Liver (tissue), 9 donors: ENCODE results near the gene SYK. TPM values are rescaled to one million over a fixed set of nuclear protein-coding genes. Genes with fewer than 3 reads are reported as not detected.

Experiments used
- DNase-seq: peaks from one replicate; pipeline ENCODE4 v3.0.0-alpha.2; 2017; ENCODE audit warnings: low spot score
- H3K27ac ChIP-seq, 2 donors: one replicate each; pipeline ENCODE4 v1.7.0; 2013; ENCODE audit warnings: inconsistent platforms in 2 of 2, low read length in 2 of 2, control low read depth in 1 of 2, low read depth in 1 of 2, mild to moderate bottlenecking in 1 of 2
- H3K27me3 ChIP-seq, 4 donors: one replicate each; pipeline versions ENCODE4 v1.6.1 to v1.7.0; 2013; ENCODE audit warnings: low read length in 3 of 4, inconsistent platforms in 1 of 4, mild to moderate bottlenecking in 1 of 4, moderate library complexity in 1 of 4; ENCODE audit not compliant: control insufficient read depth in 4 of 4, insufficient read depth in 4 of 4
- H3K36me3 ChIP-seq, 4 donors: one replicate each; pipeline versions ENCODE4 v1.6.1 to v1.7.0; 2013; ENCODE audit warnings: low read length in 3 of 4, mild to moderate bottlenecking in 3 of 4, low read depth in 1 of 4, moderate library complexity in 1 of 4; ENCODE audit not compliant: control insufficient read depth in 4 of 4, insufficient read depth in 3 of 4
- H3K4me1 ChIP-seq, 4 donors: one replicate each; pipeline versions ENCODE4 v1.6.1 to v1.7.0; 2013; ENCODE audit warnings: low read length in 3 of 4, mild to moderate bottlenecking in 3 of 4, moderate library complexity in 1 of 4; ENCODE audit not compliant: control insufficient read depth in 4 of 4, insufficient read depth in 4 of 4
- H3K4me3 ChIP-seq, 3 donors: one replicate each; pipeline versions ENCODE4 v1.6.1 to v1.7.0; 2013; ENCODE audit warnings: low read length in 3 of 3, control low read depth in 1 of 3, low read depth in 1 of 3, mild to moderate bottlenecking in 1 of 3
- H3K9ac ChIP-seq, 2 donors: one replicate each; pipeline ENCODE4 v1.7.0; 2013; ENCODE audit warnings: low read length in 2 of 2, mild to moderate bottlenecking in 2 of 2, moderate library complexity in 2 of 2, control low read depth in 1 of 2, low read depth in 1 of 2
- H3K9me3 ChIP-seq, 4 donors: one replicate each; pipeline versions ENCODE4 v1.6.1 to v1.7.0; 2013; ENCODE audit warnings: low read length in 3 of 4; ENCODE audit not compliant: control insufficient read depth in 4 of 4
- ATF3 ChIP-seq: IDR thresholded peaks from 2 replicates; pipeline ENCODE4 v1.6.1; 2016; ENCODE audit warnings: antibody characterized with exemption
- CTCF ChIP-seq: fragments of 150-350 bp; IDR thresholded peaks from 2 replicates; pipeline ENCODE4 v1.5.1; 2017; ENCODE audit warnings: improper control_type of control experiment, low read depth, low read length; ENCODE audit not compliant: missing input control
- EGR1 ChIP-seq, 2 donors: IDR thresholded peaks; 2 replicates each; pipeline ENCODE4 v1.6.1; 2016 to 2018; ENCODE audit warnings: antibody characterized with exemption in 2 of 2, low read depth in 2 of 2
- FOXA1 ChIP-seq: IDR thresholded peaks from 2 replicates; pipeline ENCODE4 v1.6.1; 2016; ENCODE audit warnings: antibody characterized with exemption
- FOXA2 ChIP-seq: IDR thresholded peaks from 2 replicates; pipeline ENCODE4 v1.6.1; 2016; ENCODE audit warnings: antibody characterized with exemption
- GABPA ChIP-seq, 2 donors: IDR thresholded peaks in 1 of 2; conservative IDR thresholded peaks in 1 of 2; 2 replicates each; pipeline ENCODE4 v1.6.1; 2016; ENCODE audit warnings: antibody characterized with exemption in 2 of 2, mild to moderate bottlenecking in 1 of 2, moderate library complexity in 1 of 2
- HNF4A ChIP-seq, 2 donors: conservative IDR thresholded peaks; 2 replicates each; pipeline ENCODE4 v1.6.1; 2016; ENCODE audit warnings: antibody characterized with exemption in 2 of 2, mild to moderate bottlenecking in 2 of 2
- HNF4G ChIP-seq: IDR thresholded peaks from 2 replicates; pipeline ENCODE4 v1.6.1; 2016; ENCODE audit warnings: antibody characterized with exemption
- JUND ChIP-seq, 2 donors: IDR thresholded peaks; 2 replicates each; pipeline ENCODE4 v1.6.1; 2016; ENCODE audit warnings: antibody characterized with exemption in 2 of 2
- MAX ChIP-seq: IDR thresholded peaks from 2 replicates; pipeline ENCODE4 v1.6.1; 2016; ENCODE audit warnings: antibody characterized with exemption
- NR2F2 ChIP-seq: IDR thresholded peaks from 2 replicates; pipeline ENCODE4 v1.6.1; 2016; ENCODE audit warnings: antibody characterized with exemption
- RAD21 ChIP-seq, 2 donors: IDR thresholded peaks; 2 replicates each; pipeline ENCODE4 v1.6.1; 2016; ENCODE audit warnings: antibody characterized with exemption in 2 of 2, mild to moderate bottlenecking in 2 of 2
- REST ChIP-seq: IDR thresholded peaks from 2 replicates; pipeline ENCODE4 v1.6.1; 2016; ENCODE audit warnings: antibody characterized with exemption, mild to moderate bottlenecking
- RXRA ChIP-seq, 2 donors: IDR thresholded peaks; 2 replicates each; pipeline ENCODE4 v1.6.1; 2017 to 2018; ENCODE audit warnings: antibody characterized with exemption in 2 of 2, mild to moderate bottlenecking in 1 of 2
- SP1 ChIP-seq: IDR thresholded peaks from 2 replicates; pipeline ENCODE4 v1.6.1; 2018; ENCODE audit warnings: antibody characterized with exemption, mild to moderate bottlenecking
- TAF1 ChIP-seq: conservative IDR thresholded peaks from 2 replicates; pipeline ENCODE4 v1.6.1; 2016; ENCODE audit warnings: antibody characterized with exemption, mild to moderate bottlenecking
- YY1 ChIP-seq: IDR thresholded peaks from 2 replicates; pipeline ENCODE4 v1.6.1; 2016; ENCODE audit warnings: antibody characterized with exemption, mild to moderate bottlenecking
- ZBTB33 ChIP-seq: IDR thresholded peaks from 2 replicates; pipeline ENCODE4 v1.6.1; 2016; ENCODE audit warnings: antibody characterized with exemption
- WGBS: extraction: QIAGEN DNeasy Blood & Tissue Kit; methylation state at CpG from one replicate; pipeline ENCODE4 v1.1.7; 2013; 5-methylcytosine and 5-hydroxymethylcytosine counted together
- polyA plus RNA-seq, 2 donors: library from polyadenylated mRNA; stranded (reverse) in 1 of 2; unstranded in 1 of 2; fragments of 200-250 nt in 1 of 2; fragments of >200 nt in 1 of 2; fragmentation: Nextera tagmentation in 1 of 2; extraction: Ambion mirVana in 1 of 2; gene quantifications; one replicate each; pipeline versions ENCODE4 v1.2.1 to v1.2.3, GENCODE V29; 2013 to 2015
- total RNA-seq, 2 donors: library from RNA; depleted of rRNA; stranded (reverse); fragments of >200 nt; gene quantifications; one replicate each; pipeline ENCODE4 v1.2.3, GENCODE V29; 2014
- donor health status: healthy.
- donor health status: healthy.
- donor health status: healthy.
- donor health status: healthy.
- donor health status: healthy.

Gene SYK
- total and polyA plus RNA-seq, 4 donors, result 2.0 to 15.4 (median 4.1) TPM

GRCh38 chr9:90795871-90796317 lies 5.7 kb upstream of the SYK start (continued):
- TF ChIP-seq HNF4G (no peak), NR2F2 (no peak)

- Histone ChIP-seq H3K4me3 (no peak overlapping the region), H3K27ac (no peak overlapping the region)
Observed at GRCh38 chr9:90799271-90799852, 2.3 kb upstream of the SYK start.

GRCh38 chr9:90801973-90802322 lies 329 bp downstream of the SYK start:
- 8% methylated on average over 29 of the region's 29 CpGs for WGBS
- H3K27me3 ChIP-seq, result peaks cover 0 to 9% (median 3%) of the 10 kb centered on the region in 4 donors
- no peaks in the 10 kb centered on the region for H3K36me3 ChIP-seq
- no peak overlapping the region for H3K9ac ChIP-seq
- H3K27ac ChIP-seq, result peak overlapping the region; percentile 13 to 69
- peaks cover 0 to 10% (median 7%) of the 10 kb centered on the region in 4 donors for H3K4me1 ChIP-seq
- no peak for DNase-seq
- TF ChIP-seq EGR1 (IDR thresholded peaks at IDR 0.05; ENCODE audit: low read depth in 2 of 2), result no peak
- TF ChIP-seq HNF4G, result no peak
- TF ChIP-seq FOXA2, result no peak
- TF ChIP-seq HNF4A (conservative IDR thresholded peaks at IDR 0.05), result no peak
- TF ChIP-seq RAD21 (IDR thresholded peaks at IDR 0.05), result no peak
- no peak for TF ChIP-seq ZBTB33
- no peak for TF ChIP-seq YY1
- no peak for TF ChIP-seq NR2F2
- TF ChIP-seq REST, result no peak
- no peak for TF ChIP-seq MAX
- TF ChIP-seq RXRA (IDR thresholded peaks at IDR 0.05), result no peak
- no peak for TF ChIP-seq FOXA1
- no peak for TF ChIP-seq SP1
- no peak for TF ChIP-seq JUND (IDR thresholded peaks at IDR 0.05)
- no peak for TF ChIP-seq ATF3
- no peak for TF ChIP-seq GABPA (IDR thresholded peaks at IDR 0.05 in 1 of 2, conservative IDR thresholded peaks at IDR 0.05 in 1 of 2)
- no peak for TF ChIP-seq CTCF
- no peak for TF ChIP-seq TAF1
- no peaks in the 10 kb centered on the region for H3K9me3 ChIP-seq
- peak overlapping the region in 1 of 3 donors; percentile 50 for H3K4me3 ChIP-seq

More at GRCh38 chr9:90799271-90799852, 2.3 kb upstream of the SYK start:
- no peak for TF ChIP-seq JUND (IDR thresholded peaks at IDR 0.05)
- no peak for TF ChIP-seq FOXA1
- TF ChIP-seq ZBTB33, result no peak
- TF ChIP-seq EGR1 (IDR thresholded peaks at IDR 0.05; ENCODE audit: low read depth in 2 of 2), result no peak
- no peak for TF ChIP-seq FOXA2
- H3K27me3 ChIP-seq, result peaks cover 0 to 9% (median 3%) of the 10 kb centered on the region in 4 donors
- no peaks in the 10 kb centered on the region for H3K9me3 ChIP-seq
- peaks cover 0 to 10% (median 7%) of the 10 kb centered on the region in 4 donors for H3K4me1 ChIP-seq
- no peaks in the 10 kb centered on the region for H3K36me3 ChIP-seq
- no peak overlapping the region for H3K9ac ChIP-seq
- DNase-seq, result no peak
- 76% methylated on average over 5 of the region's 5 CpGs for WGBS
